Immature natural killer cell (primary cell): ENCODE results near the gene VSX1. TPM values are rescaled to one million over a fixed set of nuclear protein-coding genes. Genes with fewer than 3 reads are reported as not detected.

ENCODE experiments used
- DNase-seq, 3 donors: peaks; one replicate each; pipeline ENCODE4 v3.0.0; 2022; ENCODE audit warnings: mixed read lengths in 1 of 3
- H3K27ac Mint-ChIP-seq, 6 donors: one replicate each; pipeline ENCODE4 v1.8.0; 2020; ENCODE audit warnings: mixed read lengths in 6 of 6, mild to moderate bottlenecking in 5 of 6, inconsistent platforms in 4 of 6, moderate library complexity in 3 of 6
- H3K27me3 Mint-ChIP-seq, 3 donors: one replicate each; pipeline ENCODE4 v1.8.0; 2020 to 2021; ENCODE audit warnings: low read depth in 3 of 3, mild to moderate bottlenecking in 3 of 3, mixed read lengths in 3 of 3, moderate library complexity in 3 of 3, inconsistent platforms in 1 of 3
- H3K36me3 Mint-ChIP-seq, 3 donors: one replicate each; pipeline ENCODE4 v1.8.0; 2020; ENCODE audit warnings: mixed read lengths in 3 of 3, inconsistent platforms in 2 of 3, mild to moderate bottlenecking in 2 of 3
- H3K4me1 Mint-ChIP-seq, 2 donors: one replicate each; pipeline ENCODE4 v1.8.0; 2020; ENCODE audit warnings: inconsistent platforms in 2 of 2, mild to moderate bottlenecking in 2 of 2, mixed read lengths in 2 of 2, moderate library complexity in 1 of 2
- H3K4me3 Mint-ChIP-seq, 5 donors: one replicate each; pipeline ENCODE4 v1.8.0; 2020; ENCODE audit warnings: mild to moderate bottlenecking in 5 of 5, mixed read lengths in 5 of 5, inconsistent platforms in 3 of 5, moderate library complexity in 3 of 5
- H3K9me3 Mint-ChIP-seq, 6 donors: one replicate each; pipeline ENCODE4 v1.8.0; 2020; ENCODE audit warnings: mild to moderate bottlenecking in 6 of 6, mixed read lengths in 6 of 6, inconsistent platforms in 4 of 6, moderate library complexity in 3 of 6
- polyA plus RNA-seq, 3 donors: library from polyadenylated mRNA; unstranded; fragments of 300-500 nt; fragmentation: Illumina TruSeq; gene quantifications; one replicate each; pipeline ENCODE4 v1.2.3, GENCODE V29; 2021

The VSX1 gene
- polyA plus RNA-seq, 3 donors from 2014 or later = not detected

DNA sequence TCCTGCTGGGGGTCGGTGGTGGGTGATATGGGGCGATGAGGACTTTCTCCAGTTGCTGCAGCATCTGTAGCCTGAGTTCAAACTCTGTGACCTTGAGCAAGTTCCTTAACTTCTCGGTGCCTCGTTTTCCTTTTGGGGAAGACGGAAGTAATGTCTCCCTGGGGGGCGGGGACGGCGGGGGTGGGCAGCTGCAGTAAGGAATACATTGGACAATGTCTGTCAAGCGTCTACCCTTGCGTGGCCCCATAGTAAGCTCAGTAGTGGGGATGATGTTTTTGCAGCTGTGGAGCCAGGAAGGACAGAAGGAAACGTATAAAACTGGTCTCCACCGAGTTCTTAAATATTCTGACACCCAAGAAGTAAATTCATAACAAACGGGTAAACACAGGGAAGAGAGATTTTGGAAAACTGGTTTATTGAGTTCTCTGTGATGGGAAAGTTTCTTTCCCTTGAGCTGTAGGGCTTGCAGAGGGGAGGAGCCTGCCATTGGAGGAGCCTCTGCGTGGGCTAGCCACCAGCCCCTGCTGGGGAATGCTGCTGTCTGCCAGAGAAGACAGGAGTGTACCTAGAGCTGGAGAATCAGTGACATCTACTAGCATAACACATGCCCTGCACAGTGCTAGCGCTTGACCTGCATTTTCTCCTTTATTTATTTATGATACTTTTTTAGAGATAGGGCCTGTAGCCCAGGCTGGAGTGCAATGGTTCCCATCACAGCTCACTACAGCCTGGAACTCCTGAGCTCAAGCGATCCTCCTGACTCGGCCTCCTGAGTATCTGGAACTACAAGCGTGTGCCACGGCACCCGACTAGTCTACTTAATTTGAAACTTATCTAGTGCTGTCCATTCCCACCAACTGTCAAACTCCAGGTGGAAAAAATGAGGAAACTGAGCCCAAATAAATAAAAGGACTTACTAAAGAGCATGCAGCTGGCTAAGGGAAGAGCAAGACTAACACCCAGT lies 22.8 kb downstream of the VSX1 start:
- Mint-ChIP-seq H3K4me3 (peak overlapping the region; percentile 69 to 87 (median 84)), H3K4me1 (peaks cover 41 to 42% of the 10 kb centered on the region in 2 donors), H3K27ac (peak overlapping the region; percentile 90 to 96 (median 93)), H3K27me3 (peaks cover 3 to 24% (median 4%) of the 10 kb centered on the region in 3 donors), H3K9me3 (no peaks in the 10 kb centered on the region), H3K36me3 (no peaks in the 10 kb centered on the region)
- no peak for DNase-seq

DNA sequence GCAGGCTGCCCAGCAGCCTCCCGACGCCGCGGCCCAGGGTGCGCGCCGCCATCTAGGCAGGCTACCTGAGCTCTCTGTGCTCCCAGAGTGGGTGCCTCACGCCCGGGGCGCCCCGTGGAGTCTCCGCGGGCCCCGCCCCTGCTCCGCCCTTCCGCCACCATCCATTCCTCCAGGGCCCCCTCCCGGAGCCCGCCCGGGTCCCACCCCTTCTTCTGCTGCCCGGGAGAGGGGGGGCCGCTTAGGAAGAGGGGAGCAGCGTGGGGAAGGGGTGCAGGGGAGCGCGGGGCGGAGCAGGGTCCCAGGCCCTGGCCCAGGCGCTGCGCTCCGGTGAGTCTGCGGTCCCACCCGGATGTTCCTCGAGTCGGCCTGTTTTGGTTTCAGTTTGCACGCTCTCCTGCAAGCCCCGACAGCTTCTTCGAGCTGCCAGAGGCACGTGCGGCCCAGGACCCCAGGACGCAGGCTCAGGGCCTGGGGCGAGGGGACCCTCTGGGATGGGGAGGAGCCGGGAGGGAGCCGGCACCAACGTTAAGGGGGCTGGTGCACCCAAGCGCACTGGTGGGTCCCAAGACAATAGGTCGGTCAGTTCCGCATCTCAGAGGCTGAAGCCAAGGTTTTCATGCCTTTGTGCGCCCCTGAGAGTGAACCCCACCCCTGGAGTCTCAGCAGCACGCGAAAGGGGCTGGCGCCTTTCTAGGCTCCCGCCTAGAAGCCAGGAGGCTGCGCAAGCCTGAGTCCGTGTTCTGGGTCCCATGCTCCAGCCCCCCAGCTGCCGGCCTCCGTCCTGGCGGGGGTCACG lies 23.7 kb downstream of the VSX1 start, which contains the start of gene ACSS1:
TSS of gene ACSS1 (minus strand) at position 89 of the 796 bp plus-strand sequence. CDS start at position 52, 37 bp downstream.
- Mint-ChIP-seq H3K27ac (peak within 1 kb of the TSS; percentile 91 to 97 (median 95)), H3K27me3 (peaks cover 3 to 24% (median 5%) of the 10 kb centered on the region in 3 donors), H3K4me3 (peak within 1 kb of the TSS; percentile 87 to 91 (median 88)), H3K9me3 (no peaks in the 10 kb centered on the region), H3K36me3 (no peaks in the 10 kb centered on the region), H3K4me1 (peaks cover 50% of the 10 kb centered on the region in 2 donors)
- peak; percentile 80 to 83 (median 82) for DNase-seq

DNA sequence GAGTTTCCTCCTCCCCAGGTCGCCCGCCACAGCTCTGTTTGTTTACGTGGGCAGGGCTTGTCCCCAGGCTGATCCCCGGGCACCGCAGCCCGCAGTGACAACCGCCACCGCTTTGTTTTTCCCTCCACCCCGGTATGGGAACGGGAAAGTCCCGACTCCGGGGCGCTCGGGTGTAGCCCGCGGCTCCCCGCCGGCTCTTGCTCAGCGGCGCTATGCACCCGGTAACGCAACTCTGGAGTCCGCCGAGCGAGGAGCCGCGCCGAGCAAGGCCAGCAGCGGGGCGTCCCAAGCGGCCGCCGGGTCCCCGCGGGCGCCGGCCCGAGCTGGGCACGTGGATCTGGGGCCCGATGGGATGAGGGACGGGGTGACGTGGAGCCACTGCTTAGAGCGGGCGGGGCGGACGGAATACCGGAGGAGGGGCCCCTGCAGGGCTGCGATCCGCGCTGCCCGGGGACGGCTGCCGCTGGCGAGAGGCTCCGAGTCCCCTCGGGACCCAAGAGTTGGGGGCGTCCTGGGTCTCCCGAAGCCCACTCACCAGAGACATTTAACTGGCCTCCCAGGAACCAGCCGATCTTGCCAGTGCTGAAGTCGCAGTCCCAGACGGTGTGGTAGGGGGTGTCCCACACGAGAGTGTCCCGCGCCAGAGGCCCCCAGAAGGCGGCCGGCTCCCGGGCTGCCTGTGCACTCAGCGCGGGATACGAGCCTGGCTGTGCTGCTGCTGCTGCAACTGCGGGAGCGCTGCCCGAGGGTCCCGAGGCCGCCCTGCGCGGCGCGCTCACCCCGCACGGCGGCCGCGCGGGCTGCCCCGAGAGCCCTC lies 24.5 kb downstream of the VSX1 start:
- Mint-ChIP-seq H3K36me3 (no peaks in the 10 kb centered on the region), H3K4me1 (peaks cover 58% of the 10 kb centered on the region in 2 donors), H3K27me3 (peaks cover 3 to 24% (median 5%) of the 10 kb centered on the region in 3 donors), H3K4me3 (peak overlapping the region; percentile 87 to 91 (median 88)), H3K9me3 (no peaks in the 10 kb centered on the region), H3K27ac (peak overlapping the region; percentile 91 to 97 (median 95))
- DNase-seq = peak; percentile 92 to 95 (median 93)

DNA sequence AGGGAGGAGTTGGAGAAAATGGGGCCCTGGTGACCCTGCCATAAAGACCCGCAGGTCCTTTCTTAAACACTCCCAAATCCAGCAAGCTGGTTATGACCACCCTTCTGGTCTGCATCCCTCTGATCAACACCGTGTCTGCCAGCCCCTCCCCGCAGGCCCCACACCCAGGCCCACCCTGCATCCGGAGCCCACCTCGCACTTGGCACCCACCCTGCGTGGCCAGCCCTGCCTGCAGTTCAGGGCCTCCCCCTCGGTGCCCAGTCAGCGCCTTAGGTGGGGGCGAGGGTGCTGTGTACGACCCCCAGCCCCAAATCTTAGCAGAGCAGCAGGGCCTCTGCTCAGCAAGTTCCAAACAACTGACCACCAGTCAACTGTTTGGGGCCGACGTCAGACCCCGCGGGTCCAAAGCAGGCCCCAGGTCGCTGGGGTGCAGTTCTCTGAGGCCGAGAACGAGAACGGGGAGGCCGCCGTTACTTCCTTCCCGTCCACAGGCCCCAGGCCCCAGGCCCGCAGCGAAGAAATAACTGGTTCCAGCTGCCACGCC lies 25.2 kb downstream of the VSX1 start:
- Mint-ChIP-seq H3K4me3 (peak overlapping the region; percentile 87 to 91 (median 88)), H3K4me1 (peaks cover 60 to 65% of the 10 kb centered on the region in 2 donors), H3K36me3 (no peaks in the 10 kb centered on the region), H3K27ac (peak overlapping the region; percentile 91 to 97 (median 95)), H3K27me3 (peaks cover 3 to 24% (median 5%) of the 10 kb centered on the region in 3 donors), H3K9me3 (no peaks in the 10 kb centered on the region)
- DNase-seq = no peak

DNA sequence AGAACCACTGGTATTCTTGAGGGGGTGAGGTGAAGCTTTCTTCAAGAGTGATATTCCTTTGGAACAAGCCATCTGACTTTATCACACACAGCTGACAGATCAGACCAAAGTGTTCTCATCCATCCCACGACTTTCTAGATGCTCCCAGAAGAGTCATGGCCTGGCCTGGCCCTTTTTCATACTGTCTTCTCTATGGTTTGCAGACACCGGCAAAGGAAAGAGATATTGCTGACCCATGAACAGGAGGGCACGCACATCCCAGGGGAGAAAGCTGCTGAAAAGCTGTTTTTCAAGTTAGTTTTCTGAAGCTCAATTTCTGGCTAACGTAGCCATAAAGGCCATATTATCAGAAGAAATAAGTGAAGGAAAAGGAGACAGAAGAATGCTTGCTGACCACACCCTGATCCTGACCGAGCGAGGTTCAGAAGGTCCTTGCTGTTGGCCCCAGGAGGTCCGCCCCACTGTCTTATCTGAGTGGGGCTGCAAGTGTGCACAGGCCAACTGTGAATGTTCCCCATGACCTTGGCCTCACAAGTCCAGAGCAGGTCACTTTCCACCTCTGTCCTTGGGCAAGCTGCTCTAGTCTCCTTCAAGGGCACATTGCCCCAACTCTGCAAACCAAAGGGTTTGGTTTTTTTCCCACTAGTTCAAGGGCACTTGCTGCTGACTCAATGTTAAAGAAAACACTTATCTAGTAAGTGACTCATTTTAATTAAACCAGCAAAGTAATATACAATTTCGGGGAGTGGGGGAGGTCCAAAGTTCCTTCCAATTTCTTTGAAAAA lies 26.0 kb downstream of the VSX1 start:
- Mint-ChIP-seq H3K4me3 (peak overlapping the region; percentile 87 to 91 (median 88)), H3K27ac (peak overlapping the region; percentile 91 to 97 (median 95)), H3K36me3 (peaks cover 0 to 3% (median 0%) of the 10 kb centered on the region in 3 donors), H3K9me3 (no peaks in the 10 kb centered on the region), H3K4me1 (peaks cover 66 to 73% of the 10 kb centered on the region in 2 donors), H3K27me3 (peaks cover 3 to 24% (median 5%) of the 10 kb centered on the region in 3 donors)
- no peak for DNase-seq

DNA sequence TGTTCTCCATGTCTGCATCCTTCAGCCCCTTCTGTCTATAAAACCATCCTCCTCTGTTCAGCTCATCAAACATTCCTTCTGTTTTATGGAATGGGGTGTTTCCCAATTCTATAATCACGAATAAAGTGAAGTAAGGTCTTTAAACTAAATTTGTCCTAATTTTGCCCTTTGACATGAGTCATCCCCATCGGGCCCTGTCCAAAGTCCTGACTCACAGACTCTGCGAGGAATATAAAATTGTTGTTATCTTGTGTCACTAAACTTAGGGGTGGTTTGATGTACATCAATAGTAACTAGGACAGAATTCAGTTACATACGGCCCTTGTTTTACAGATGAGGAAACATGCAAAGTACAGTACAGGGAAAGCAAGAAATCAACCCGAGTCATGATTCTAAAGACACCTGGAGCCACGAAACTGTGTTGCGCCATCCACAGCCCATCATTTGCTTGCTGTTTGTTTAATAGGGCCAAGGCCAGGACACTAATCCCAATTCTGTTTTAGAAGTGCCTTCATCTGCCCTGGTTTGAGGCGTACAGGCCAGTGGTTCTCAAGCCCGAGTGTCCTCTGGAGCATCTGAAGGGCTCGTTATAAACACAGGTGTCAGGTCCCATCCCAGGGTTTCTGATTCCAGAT lies 26.8 kb downstream of the VSX1 start:
- H3K36me3 Mint-ChIP-seq = peaks cover 0 to 4% (median 0%) of the 10 kb centered on the region in 3 donors
- peaks cover 72 to 80% of the 10 kb centered on the region in 2 donors for H3K4me1 Mint-ChIP-seq
- H3K9me3 Mint-ChIP-seq = no peaks in the 10 kb centered on the region
- H3K27ac Mint-ChIP-seq = peak overlapping the region; percentile 91 to 97 (median 95)
- H3K4me3 Mint-ChIP-seq = peak overlapping the region; percentile 27 to 91 (median 69)
- no peak for DNase-seq
- H3K27me3 Mint-ChIP-seq = peaks cover 3 to 25% (median 5%) of the 10 kb centered on the region in 3 donors

DNA sequence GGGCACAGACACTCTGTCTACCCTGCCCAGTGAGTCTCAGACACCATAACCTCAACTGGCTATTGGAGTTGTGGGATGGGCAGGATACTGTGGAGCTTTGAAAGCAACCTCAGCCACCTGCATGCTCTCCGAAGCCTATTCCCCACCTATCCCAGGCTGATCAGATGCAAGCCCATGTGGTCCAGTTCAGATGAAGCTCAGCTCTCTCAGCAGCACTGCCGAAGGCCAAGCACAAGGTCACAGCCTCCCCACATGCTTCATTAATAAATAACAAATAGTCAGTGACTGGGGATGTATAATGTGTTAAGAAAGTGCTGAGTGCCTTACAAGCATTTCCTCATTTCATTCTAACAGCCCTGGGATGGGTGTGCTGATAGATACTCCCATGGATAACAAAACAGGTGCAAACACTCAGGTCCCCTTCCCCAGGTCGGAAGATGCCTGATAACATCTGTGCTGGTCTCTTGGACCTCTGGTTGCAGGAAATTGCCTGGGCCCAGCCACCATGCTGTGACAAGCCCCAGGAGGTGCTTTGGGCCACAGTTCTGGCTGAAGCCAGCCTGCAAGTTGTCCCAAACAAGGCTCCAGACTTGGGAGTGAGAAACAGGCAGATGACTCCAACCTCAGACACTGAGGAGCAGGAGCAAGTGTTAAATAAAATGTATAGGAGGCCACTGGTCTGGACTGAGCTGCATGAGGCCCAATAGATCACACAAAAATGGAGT lies 27.7 kb downstream of the VSX1 start:
- DNase-seq = no peak
- H3K9me3 Mint-ChIP-seq = no peaks in the 10 kb centered on the region
- H3K4me3 Mint-ChIP-seq = peak overlapping the region; percentile 27 to 56 (median 41)
- H3K4me1 Mint-ChIP-seq = peaks cover 76 to 85% of the 10 kb centered on the region in 2 donors
- peak overlapping the region; percentile 76 to 97 (median 95) for H3K27ac Mint-ChIP-seq
- peaks cover 3 to 25% (median 5%) of the 10 kb centered on the region in 3 donors for H3K27me3 Mint-ChIP-seq
- peaks cover 0 to 4% (median 0%) of the 10 kb centered on the region in 3 donors for H3K36me3 Mint-ChIP-seq

DNA sequence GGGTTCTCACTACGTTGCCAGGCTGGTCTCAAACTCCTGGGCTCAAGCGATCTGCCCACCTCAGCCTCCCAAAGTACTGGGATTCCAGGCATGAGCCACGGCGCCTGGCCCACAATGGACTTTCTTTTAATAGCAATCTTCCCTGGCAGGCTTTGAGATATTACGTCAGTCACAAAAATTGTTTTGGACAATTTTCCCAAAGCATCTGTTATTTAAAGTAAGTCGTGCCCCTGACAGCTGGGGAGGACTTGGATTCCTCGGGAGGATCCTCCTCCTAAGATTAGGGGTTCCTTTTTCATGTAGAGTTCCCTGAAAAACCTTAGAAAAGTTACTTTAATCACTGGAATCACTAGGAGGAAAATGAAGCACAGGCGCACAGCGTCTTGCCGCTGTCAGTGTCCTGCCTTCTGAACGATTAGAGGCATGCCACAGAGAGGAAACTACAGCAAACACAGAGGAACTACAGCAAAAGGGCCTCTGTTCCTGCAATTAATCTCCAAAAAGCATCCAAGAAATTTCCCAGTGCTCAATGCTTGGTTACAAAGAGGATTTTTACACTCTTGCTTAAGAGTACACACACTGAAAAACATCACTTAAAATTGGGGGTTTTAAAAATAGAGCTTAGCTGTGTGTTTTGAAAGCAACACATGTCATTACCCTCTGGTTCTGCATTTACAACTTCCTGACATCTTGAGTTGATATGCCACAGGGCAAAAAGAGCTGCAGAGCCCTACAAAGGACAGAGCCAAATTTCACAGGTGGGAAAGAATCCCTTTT lies 28.5 kb downstream of the VSX1 start:
- no peak for DNase-seq
- Mint-ChIP-seq H3K27me3 (peaks cover 3 to 18% (median 5%) of the 10 kb centered on the region in 3 donors), H3K4me3 (peak overlapping the region; percentile 31 to 56 (median 50)), H3K36me3 (peaks cover 0 to 4% (median 0%) of the 10 kb centered on the region in 3 donors), H3K27ac (peak overlapping the region; percentile 76 to 97 (median 95)), H3K4me1 (peaks cover 76 to 83% of the 10 kb centered on the region in 2 donors), H3K9me3 (no peaks in the 10 kb centered on the region)

DNA sequence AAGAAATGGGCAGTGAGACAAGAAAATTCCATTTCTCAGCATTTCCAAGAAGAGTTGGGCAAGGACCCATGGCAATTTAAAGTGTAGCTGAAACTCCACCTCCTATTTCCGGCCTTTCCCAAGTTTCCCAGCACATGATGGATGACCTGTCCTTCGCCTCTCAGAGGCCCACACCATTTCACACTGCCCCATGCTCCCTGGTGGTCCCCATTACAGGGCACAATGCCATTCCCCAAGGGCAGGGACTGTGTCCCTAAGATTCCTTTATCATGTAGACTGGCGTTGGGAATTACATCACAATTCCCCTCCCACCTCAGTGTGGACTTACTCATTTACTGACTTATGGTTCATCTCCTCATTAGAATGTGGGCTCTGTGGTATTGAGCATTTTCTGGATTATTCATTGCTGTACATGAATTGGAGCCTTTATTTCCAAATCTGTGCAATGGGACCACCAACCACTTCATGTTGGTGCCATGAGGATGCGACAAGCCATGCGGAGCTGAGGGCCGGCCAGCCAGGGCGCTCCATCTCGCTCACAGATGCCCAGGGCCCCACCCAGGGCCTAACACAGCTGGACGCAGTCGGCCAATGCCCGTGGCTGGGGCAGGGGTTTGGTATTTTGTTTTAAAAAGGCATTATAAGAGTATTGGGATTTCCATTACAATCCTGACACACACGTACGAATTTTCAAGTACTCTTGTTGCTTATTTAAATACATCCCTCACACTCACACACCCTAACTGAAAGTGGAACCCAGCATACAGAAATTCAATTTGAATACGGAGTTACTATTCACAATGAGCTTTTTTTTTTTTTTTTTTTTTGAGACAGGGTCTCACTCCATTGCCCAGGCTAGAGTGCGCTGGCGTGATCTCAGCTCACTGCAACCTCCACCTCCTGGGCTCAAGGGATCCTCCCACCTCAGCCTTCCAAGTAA lies 29.4 kb downstream of the VSX1 start:
- H3K27ac Mint-ChIP-seq = peak overlapping the region; percentile 72 to 97 (median 94)
- peak overlapping the region in 2 of 5 donors; percentile 8 to 31 for H3K4me3 Mint-ChIP-seq
- H3K4me1 Mint-ChIP-seq = peaks cover 77 to 83% of the 10 kb centered on the region in 2 donors
- peaks cover 3 to 14% (median 5%) of the 10 kb centered on the region in 3 donors for H3K27me3 Mint-ChIP-seq
- DNase-seq = no peak
- no peaks in the 10 kb centered on the region for H3K9me3 Mint-ChIP-seq
- peaks cover 0 to 4% (median 0%) of the 10 kb centered on the region in 3 donors for H3K36me3 Mint-ChIP-seq
